D721Med (cell line): Measurements from ENCODE around the gene KCNJ10.

Experiments
- DNase-seq: peaks from one replicate; pipeline ENCODE4 v3.0.0; 2011; ENCODE audit warnings: low spot score; ENCODE audit not compliant: insufficient read length
- FAIRE-seq: peaks from 2 replicates; lab custom pipeline; 2011; peaks lifted over from hg19 to GRCh38; lab: Jason Lieb, UNC
- TF ChIP-seq, protein P1 (sequence below): IDR thresholded peaks from 2 replicates; pipeline ENCODE4 v1.5.1; 2012; ENCODE audit warnings: mild to moderate bottlenecking, control low read depth; ENCODE audit not compliant: insufficient read depth; ENCODE audit errors: missing control alignments

KCNJ10 gene

GRCh38 chr1:160020196-160020595 lies 49.8 kb downstream of the KCNJ10 start:
- DNase-seq (no peak), FAIRE-seq (no peak)
- TF ChIP-seq, protein P1, sequence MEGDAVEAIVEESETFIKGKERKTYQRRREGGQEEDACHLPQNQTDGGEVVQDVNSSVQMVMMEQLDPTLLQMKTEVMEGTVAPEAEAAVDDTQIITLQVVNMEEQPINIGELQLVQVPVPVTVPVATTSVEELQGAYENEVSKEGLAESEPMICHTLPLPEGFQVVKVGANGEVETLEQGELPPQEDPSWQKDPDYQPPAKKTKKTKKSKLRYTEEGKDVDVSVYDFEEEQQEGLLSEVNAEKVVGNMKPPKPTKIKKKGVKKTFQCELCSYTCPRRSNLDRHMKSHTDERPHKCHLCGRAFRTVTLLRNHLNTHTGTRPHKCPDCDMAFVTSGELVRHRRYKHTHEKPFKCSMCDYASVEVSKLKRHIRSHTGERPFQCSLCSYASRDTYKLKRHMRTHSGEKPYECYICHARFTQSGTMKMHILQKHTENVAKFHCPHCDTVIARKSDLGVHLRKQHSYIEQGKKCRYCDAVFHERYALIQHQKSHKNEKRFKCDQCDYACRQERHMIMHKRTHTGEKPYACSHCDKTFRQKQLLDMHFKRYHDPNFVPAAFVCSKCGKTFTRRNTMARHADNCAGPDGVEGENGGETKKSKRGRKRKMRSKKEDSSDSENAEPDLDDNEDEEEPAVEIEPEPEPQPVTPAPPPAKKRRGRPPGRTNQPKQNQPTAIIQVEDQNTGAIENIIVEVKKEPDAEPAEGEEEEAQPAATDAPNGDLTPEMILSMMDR = no peak

DNA sequence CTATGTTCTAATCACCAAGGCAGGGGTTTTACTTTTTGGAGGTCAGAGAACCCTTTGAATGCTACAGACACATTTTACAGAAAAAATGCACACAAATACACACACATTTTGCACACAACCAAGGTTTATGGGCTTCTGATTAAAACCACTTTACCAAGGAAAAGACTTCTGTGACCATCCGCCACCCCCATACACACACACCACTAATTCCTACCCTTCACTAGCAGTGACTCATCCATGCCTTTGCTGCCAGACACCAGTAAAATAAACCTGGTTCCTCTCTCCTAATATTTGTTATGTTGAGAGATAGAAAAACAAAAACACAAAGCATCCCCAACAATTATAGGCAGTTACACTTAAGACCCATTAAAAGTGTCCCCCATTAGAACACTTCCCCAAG lies 51.1 kb downstream of the KCNJ10 start:
- no peak for FAIRE-seq
- TF ChIP-seq, protein P1 = no peak
- no peak for DNase-seq

- TF ChIP-seq, protein P1 = no peak
- DNase-seq (no peak), FAIRE-seq (no peak)
These were observed 51.6 kb downstream of the KCNJ10 start for GRCh38 chr1:160018347-160018746.

DNA sequence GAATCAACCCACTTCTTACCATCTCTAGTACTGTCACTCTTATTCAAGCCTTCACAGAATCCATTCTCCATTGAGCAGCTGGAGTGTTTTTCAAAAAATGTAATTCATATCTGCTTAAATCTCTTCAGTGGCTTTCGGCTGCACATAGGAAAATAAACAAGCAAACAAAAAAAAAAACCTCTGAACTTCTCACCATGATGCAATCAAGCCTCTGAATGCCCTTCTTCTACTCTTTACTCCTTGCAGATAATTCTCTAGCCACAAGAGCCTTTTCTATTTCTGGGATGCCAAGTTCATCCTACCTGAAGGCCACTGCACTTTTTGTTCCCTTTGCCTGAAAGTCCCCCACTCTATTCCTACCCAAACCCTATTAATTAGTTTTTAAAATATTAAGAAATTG lies 52.4 kb downstream of the KCNJ10 start:
- FAIRE-seq (no peak), DNase-seq (no peak)
- TF ChIP-seq, protein P1 = no peak

DNA sequence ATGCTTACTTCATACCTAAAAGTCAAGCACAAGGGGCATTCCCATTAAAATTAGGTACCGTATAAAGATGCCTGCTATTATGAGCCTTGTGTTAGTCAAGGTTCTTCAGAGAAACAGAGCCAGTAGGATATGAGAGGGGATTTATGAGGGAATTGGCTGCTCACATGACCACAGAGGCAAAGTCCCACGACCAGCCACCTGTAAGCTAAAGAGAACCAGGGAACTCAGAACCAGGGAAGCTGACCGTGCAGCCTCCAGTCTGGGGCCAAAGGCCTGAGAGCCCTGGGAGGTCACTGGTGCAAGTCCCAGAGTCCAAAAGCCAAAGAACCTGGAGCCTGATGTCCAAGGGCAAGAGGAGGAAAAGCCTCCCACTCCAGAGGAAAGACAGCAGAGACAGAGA lies 58.2 kb downstream of the KCNJ10 start:
- DNase-seq (no peak), FAIRE-seq (no peak)

DNA sequence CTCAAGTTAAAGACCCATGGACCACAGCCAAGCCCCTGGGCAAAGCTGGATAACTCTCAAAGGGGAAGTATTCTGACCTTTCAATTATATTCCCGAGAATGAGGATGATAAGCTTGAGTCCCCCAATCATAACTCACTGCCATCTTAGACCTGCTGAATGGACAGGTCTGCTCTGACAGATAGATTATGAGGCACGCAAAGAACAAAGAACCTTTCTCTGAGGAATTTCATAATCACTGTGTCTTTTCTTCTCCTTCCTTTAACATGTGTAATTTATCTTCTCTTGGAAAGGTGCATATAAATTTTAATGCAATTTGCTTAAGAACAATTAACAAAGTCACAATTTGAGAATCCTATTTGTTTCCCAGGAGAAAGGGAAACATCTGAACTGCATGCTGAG lies 60.2 kb downstream of the KCNJ10 start:
- TF ChIP-seq, protein P1 = no peak
- FAIRE-seq (no peak), DNase-seq (no peak)

More for the DNA sequence above, 58.2 kb downstream of the KCNJ10 start:
- TF ChIP-seq, protein P1 = no peak

DNA sequence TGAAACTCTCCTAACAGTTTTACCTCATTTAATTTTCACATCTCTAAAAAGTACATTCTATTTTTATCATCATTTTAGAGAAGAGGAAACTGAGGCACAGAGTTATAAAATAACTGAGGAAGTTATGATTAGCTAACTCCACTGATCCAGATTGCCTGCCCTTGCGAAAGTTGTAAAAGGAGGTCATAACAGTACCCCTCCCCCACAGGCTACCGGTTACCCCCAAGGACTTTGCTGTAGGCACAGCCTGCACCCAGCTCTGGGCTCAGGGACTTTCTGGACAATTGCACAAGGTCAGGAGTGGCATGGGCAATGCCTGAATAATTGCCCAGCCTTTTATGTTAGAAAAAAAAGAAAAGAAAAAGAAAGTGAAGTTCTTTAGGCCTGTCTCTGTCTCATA lies 60.9 kb downstream of the KCNJ10 start:
- no peak for FAIRE-seq
- DNase-seq = no peak
- TF ChIP-seq, protein P1 = no peak
